NB4 (cell line): ENCODE data around the gene METTL13.

Source experiments
- DNase-seq: peaks from one replicate; pipeline ENCODE4 v3.0.0; 2010; ENCODE audit warnings: low read depth
- H3K4me3 ChIP-seq: one replicate; pipeline ENCODE4 v1.5.1; 2011; ENCODE audit warnings: mild to moderate bottlenecking, low read depth, low read length, moderate library complexity
- MYC ChIP-seq: IDR thresholded peaks from 2 replicates; pipeline ENCODE4 v1.6.1; 2011; ENCODE audit warnings: low read depth, low read length
- POLR2A ChIP-seq: IDR thresholded peaks from 2 replicates; pipeline ENCODE4 v1.6.1; 2011; ENCODE audit warnings: mild to moderate bottlenecking; ENCODE audit not compliant: insufficient read length; ENCODE audit errors: extremely low read depth
- TF ChIP-seq, protein P1 (sequence below): IDR thresholded peaks from 2 replicates; pipeline ENCODE4 v1.6.1; 2011; ENCODE audit warnings: low read depth, low read length
- TF ChIP-seq, protein P2 (sequence below): IDR thresholded peaks from one replicate; pipeline ENCODE4 v1.5.1; 2012; ENCODE audit warnings: low read depth, low read length

Gene METTL13, protein sequence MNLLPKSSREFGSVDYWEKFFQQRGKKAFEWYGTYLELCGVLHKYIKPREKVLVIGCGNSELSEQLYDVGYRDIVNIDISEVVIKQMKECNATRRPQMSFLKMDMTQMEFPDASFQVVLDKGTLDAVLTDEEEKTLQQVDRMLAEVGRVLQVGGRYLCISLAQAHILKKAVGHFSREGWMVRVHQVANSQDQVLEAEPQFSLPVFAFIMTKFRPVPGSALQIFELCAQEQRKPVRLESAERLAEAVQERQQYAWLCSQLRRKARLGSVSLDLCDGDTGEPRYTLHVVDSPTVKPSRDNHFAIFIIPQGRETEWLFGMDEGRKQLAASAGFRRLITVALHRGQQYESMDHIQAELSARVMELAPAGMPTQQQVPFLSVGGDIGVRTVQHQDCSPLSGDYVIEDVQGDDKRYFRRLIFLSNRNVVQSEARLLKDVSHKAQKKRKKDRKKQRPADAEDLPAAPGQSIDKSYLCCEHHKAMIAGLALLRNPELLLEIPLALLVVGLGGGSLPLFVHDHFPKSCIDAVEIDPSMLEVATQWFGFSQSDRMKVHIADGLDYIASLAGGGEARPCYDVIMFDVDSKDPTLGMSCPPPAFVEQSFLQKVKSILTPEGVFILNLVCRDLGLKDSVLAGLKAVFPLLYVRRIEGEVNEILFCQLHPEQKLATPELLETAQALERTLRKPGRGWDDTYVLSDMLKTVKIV

DNA sequence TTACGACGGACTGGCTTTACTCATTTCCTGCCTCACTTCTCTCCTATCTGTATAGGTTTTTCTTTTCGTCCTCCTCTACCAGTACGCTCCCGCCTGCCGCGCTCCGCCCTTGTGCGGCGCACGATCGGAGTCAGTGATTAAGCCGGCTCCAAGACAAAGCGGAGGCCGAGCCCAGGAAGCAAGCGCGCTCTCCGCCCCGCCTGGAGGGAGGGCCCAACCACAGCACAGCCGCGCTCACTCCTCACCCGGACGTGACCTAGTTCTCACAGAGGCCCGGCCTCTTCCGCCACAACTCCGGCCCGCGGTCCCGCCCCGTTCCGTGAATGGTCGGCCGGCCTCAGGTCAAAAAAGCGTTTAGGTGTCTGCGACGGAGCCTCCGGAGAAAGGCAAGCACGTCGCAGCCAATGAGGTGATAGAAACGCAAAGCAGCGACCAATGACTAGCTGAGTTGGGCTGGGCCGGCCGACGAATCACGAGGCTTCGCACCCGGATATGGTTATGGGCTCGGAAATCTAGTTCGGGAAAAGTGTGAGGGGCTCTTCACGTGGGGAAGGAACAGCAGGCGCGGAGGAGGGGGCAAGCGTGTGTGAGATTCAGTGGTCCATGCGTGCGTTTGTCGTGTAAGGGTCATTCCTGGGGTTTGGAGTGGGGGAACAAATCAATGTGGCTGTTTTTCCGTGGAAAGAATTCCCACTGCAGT lies at the start of gene METTL13:
Gene METTL13 (plus strand): TSS at position 485 of the 700 bp plus-strand sequence. CDS start 308 bp downstream, outside the sequence.
- TF ChIP-seq, protein P1, sequence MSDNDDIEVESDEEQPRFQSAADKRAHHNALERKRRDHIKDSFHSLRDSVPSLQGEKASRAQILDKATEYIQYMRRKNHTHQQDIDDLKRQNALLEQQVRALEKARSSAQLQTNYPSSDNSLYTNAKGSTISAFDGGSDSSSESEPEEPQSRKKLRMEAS = peak; percentile 84
- TF ChIP-seq POLR2A (peak; percentile 61), MYC (peak; percentile 58)
- TF ChIP-seq, protein P2, sequence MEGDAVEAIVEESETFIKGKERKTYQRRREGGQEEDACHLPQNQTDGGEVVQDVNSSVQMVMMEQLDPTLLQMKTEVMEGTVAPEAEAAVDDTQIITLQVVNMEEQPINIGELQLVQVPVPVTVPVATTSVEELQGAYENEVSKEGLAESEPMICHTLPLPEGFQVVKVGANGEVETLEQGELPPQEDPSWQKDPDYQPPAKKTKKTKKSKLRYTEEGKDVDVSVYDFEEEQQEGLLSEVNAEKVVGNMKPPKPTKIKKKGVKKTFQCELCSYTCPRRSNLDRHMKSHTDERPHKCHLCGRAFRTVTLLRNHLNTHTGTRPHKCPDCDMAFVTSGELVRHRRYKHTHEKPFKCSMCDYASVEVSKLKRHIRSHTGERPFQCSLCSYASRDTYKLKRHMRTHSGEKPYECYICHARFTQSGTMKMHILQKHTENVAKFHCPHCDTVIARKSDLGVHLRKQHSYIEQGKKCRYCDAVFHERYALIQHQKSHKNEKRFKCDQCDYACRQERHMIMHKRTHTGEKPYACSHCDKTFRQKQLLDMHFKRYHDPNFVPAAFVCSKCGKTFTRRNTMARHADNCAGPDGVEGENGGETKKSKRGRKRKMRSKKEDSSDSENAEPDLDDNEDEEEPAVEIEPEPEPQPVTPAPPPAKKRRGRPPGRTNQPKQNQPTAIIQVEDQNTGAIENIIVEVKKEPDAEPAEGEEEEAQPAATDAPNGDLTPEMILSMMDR = no peak
- DNase-seq = peak; percentile 99
- peak within 1 kb of the TSS; percentile 76 for H3K4me3 ChIP-seq

DNA sequence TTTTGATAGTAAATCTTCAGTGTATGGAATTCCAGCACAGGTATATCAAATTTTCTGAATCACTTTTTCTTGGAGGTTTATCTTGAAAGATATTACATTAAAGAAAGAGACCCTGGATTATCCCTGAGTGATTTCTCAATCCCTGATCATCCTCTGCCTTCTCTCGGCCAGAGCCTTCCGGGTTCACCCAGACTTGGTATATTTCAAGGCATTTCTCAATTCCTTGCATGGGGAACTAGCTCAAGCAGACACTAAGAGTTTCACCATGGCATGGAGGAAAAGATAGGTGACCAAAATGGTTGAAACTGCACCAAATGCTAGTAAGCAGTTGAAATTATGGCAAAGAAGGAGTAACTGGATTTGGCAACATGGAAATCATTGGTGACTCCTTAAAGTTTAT lies 45.3 kb upstream of the METTL13 start:
- TF ChIP-seq, protein P2 = no peak
- TF ChIP-seq POLR2A (no peak), MYC (no peak)
- TF ChIP-seq, protein P1 = no peak
- no peak for DNase-seq
- H3K4me3 ChIP-seq = no peak overlapping the region

DNA sequence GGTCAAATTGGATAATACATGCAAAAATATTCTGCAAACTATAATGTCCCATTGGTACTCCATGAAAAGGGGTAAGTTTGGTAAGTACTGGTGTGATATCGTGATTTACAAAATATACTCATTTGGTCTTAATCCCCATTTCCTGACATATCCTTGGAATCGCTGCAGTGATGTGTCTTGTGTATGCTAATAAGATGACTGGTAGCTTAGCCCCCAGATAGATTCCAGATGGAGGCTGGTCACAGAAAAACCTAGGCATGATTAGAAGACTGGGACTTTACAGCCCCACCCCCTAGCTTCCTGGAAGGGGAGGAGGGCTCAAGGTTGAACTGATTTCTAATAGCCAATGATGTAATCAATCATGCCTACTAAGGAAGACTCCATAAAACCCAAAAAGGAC lies 42.5 kb upstream of the METTL13 start:
- DNase-seq = no peak
- H3K4me3 ChIP-seq = no peak overlapping the region
- TF ChIP-seq, protein P2 = no peak
- no peak for TF ChIP-seq MYC
- no peak for TF ChIP-seq POLR2A
- TF ChIP-seq, protein P1 = no peak

DNA sequence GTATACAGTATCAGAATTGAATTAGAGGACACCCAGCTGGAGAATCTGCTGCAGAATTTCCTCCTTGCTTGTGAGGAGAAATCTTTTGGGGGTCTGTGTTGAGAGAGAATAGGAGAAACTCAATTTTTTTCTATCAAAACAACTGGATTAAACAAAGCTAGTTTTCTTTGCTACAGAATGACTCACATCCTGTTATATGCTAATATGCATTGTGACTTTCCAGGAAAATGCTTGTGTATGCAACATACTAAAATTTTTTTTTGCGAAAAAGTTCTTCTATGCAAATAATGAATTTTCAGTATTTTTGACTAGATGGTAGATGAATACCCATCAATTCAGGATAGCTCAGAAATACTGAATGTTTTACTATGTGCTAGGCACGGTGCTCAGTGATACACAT lies 41.8 kb upstream of the METTL13 start:
- no peak for DNase-seq
- TF ChIP-seq, protein P1 = no peak
- TF ChIP-seq, protein P2 = no peak
- TF ChIP-seq MYC = no peak
- no peak overlapping the region for H3K4me3 ChIP-seq

DNA sequence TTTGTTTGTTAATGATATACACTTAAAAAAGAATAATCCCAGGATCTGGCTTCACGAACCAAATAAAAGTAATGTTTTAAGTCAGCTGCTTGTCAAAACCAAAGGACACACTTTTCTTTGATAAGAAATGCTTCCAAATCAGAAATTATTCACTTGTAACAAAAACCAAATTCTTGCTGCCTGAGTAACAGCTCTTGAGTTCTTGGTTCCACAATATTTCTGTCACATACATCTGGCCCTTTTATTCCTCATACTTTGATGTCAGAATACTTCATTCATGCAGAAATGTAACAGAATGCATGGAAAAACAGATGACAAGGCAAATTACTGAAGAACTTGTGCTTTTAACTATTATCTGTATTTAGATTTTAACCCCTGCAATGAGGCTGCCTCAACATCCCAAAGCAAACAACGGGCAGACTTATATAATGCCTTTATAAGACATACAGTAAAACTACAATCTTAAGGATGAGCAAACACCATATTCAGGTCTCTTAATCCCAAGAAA lies 41.0 kb upstream of the METTL13 start:
- H3K4me3 ChIP-seq = peak overlapping the region; percentile 90
- TF ChIP-seq MYC (no peak), POLR2A (no peak)
- TF ChIP-seq, protein P2 = no peak
- TF ChIP-seq, protein P1 = no peak
- no peak for DNase-seq
